HEK293T (cell line): ENCODE data around the gene AHI1.

Source experiments
- ELF4 ChIP-seq: fragments of 450-650 bp; IDR thresholded peaks from 2 replicates; pipeline ENCODE4 v1.6.1; 2017; ENCODE audit warnings: antibody characterized with exemption
- FOXA1 ChIP-seq: fragments of 450-650 bp; IDR thresholded peaks from 2 replicates; pipeline ENCODE4 v1.6.1; 2016; ENCODE audit warnings: mild to moderate bottlenecking
- FOXM1 ChIP-seq: fragments of 450-650 bp; IDR thresholded peaks from 2 replicates; pipeline ENCODE4 v1.6.1; 2017; ENCODE audit warnings: mild to moderate bottlenecking, borderline replicate concordance
- NFRKB ChIP-seq: fragments of 450-650 bp; IDR thresholded peaks from 2 replicates; pipeline ENCODE4 v1.6.1; 2016; ENCODE audit warnings: mild to moderate bottlenecking, moderate library complexity
- SP1 ChIP-seq: fragments of 450-650 bp; IDR thresholded peaks from 2 replicates; pipeline ENCODE4 v1.6.1; 2017
- TARDBP ChIP-seq: fragments of 450-650 bp; IDR thresholded peaks from 2 replicates; pipeline ENCODE4 v1.6.1; 2016

GRCh38 chr6:135329851-135330803 is 167.4 kb downstream of the AHI1 start:
- no peak for TF ChIP-seq SP1
- TF ChIP-seq TARDBP, result no peak
- TF ChIP-seq ELF4, result no peak
- no peak for TF ChIP-seq NFRKB
- no peak for TF ChIP-seq FOXA1
- no peak for TF ChIP-seq FOXM1
